Measurements from ENCODE around the gene KISS1. TPM values are rescaled to one million over a fixed set of nuclear protein-coding genes. Genes with fewer than 3 reads are reported as not detected.

Gene KISS1
- total and polyA plus RNA-seq, 7 donors = 0.18 TPM; not detected in 6

- DNase-seq (no peak), ATAC-seq (peak in 2 of 4 donors; percentile 55 to 65)
- Histone ChIP-seq H3K27ac (no peak overlapping the region), H3K27me3 (ENCODE audit: insufficient read depth in 3 of 3, low read length in 2 of 3) (peaks cover 0 to 38% (median 12%) of the 10 kb centered on the region in 3 donors), H3K36me3 (ENCODE audit: insufficient read depth in 1 of 2, low read depth in 1 of 2) (no peaks in the 10 kb centered on the region), H3K4me1 (no peaks in the 10 kb centered on the region), H3K9me3 (no peaks in the 10 kb centered on the region), H3K4me3 (no peak overlapping the region)
- no peak for TF ChIP-seq CTCF (IDR thresholded peaks at IDR 0.05)
- intact Hi-C loops (cut with DNase I) = no loop called here
- WGBS, 3 donors = 55 to 70% (median 61%) methylated on average over 16 of the region's 16 CpGs
Measured at GRCh38 chr1:204149635-204150565, 46.4 kb downstream of the KISS1 start.

GRCh38 chr1:204149107-204149506 is 47.2 kb downstream of the KISS1 start:
- no peak for ATAC-seq
- intact Hi-C loops (cut with DNase I) = no loop called here
- no peaks in the 10 kb centered on the region for H3K4me1 ChIP-seq
- WGBS, 3 donors = 46 to 74% (median 63%) methylated on average over 2 of the region's 2 CpGs
- TF ChIP-seq CTCF (IDR thresholded peaks at IDR 0.05) = no peak
- H3K27me3 ChIP-seq (ENCODE audit: insufficient read depth in 3 of 3, low read length in 2 of 3) = peaks cover 0 to 30% (median 12%) of the 10 kb centered on the region in 3 donors
- no peak for DNase-seq
- H3K9me3 ChIP-seq = no peaks in the 10 kb centered on the region
- no peak overlapping the region for H3K4me3 ChIP-seq
- no peak overlapping the region for H3K27ac ChIP-seq
- H3K36me3 ChIP-seq (ENCODE audit: insufficient read depth in 1 of 2, low read depth in 1 of 2) = no peaks in the 10 kb centered on the region

GRCh38 chr1:204147406-204148383 is 48.6 kb downstream of the KISS1 start:
- peaks cover 0 to 17% (median 7%) of the 10 kb centered on the region in 3 donors for H3K27me3 ChIP-seq (ENCODE audit: insufficient read depth in 3 of 3, low read length in 2 of 3)
- intact Hi-C loops (cut with DNase I) = no loop called here
- H3K4me3 ChIP-seq = no peak overlapping the region
- H3K9me3 ChIP-seq = no peaks in the 10 kb centered on the region
- no peaks in the 10 kb centered on the region for H3K36me3 ChIP-seq (ENCODE audit: insufficient read depth in 1 of 2, low read depth in 1 of 2)
- 83 to 90% (median 84%) methylated on average over 13 of the region's 13 CpGs for WGBS, 3 donors
- no peaks in the 10 kb centered on the region for H3K4me1 ChIP-seq
- no peak for DNase-seq
- H3K27ac ChIP-seq = no peak overlapping the region
- TF ChIP-seq CTCF (IDR thresholded peaks at IDR 0.05) = no peak
- no peak for ATAC-seq

- no peak for TF ChIP-seq CTCF (IDR thresholded peaks at IDR 0.05)
- ATAC-seq (no peak), DNase-seq (no peak)
- Histone ChIP-seq H3K4me1 (no peaks in the 10 kb centered on the region), H3K27me3 (ENCODE audit: insufficient read depth in 3 of 3, low read length in 2 of 3) (peaks cover 0 to 10% (median 4%) of the 10 kb centered on the region in 3 donors), H3K9me3 (no peaks in the 10 kb centered on the region), H3K27ac (no peak overlapping the region), H3K4me3 (no peak overlapping the region), H3K36me3 (ENCODE audit: insufficient read depth in 1 of 2, low read depth in 1 of 2) (no peaks in the 10 kb centered on the region)
- 84 to 88% (median 86%) methylated on average over 7 of the region's 7 CpGs for WGBS, 3 donors
- intact Hi-C loops (cut with DNase I) = no loop called here
Measured at GRCh38 chr1:204146965-204147364, 49.3 kb downstream of the KISS1 start.
